GM20431 (cell line): Measurements from ENCODE around the gene YTHDF1.

Experiments
- in situ Hi-C: fragments of 300-500 bp; cut with MseI, MboI; formaldehyde crosslinking; loops from one replicate; pipeline ENCODE4 v1.15.0; 2020; ENCODE audit warnings: low sequenced_read_pairs; ENCODE audit not compliant: unreplicated experiment

Gene YTHDF1

GRCh38 chr20:63214514-63214913 lies 1.4 kb downstream of the YTHDF1 start:
- in situ Hi-C loops, result no loop called here

- in situ Hi-C loops, result no loop called here
Measured at GRCh38 chr20:63212792-63213191, 3.1 kb downstream of the YTHDF1 start.

GRCh38 chr20:63212393-63212730 lies 3.6 kb downstream of the YTHDF1 start:
- in situ Hi-C loops, result no loop called here

- in situ Hi-C loops, result no loop called here
Measured at GRCh38 chr20:63210011-63210605, 5.8 kb downstream of the YTHDF1 start.

GRCh38 chr20:63208346-63208909 lies 7.5 kb downstream of the YTHDF1 start:
- in situ Hi-C loops, result no loop called here

GRCh38 chr20:63206878-63207277 lies 9.1 kb downstream of the YTHDF1 start:
- in situ Hi-C loops, result no loop called here

GRCh38 chr20:63205896-63206295 lies 10.0 kb downstream of the YTHDF1 start:
- in situ Hi-C loops, result no loop called here

GRCh38 chr20:63204362-63204761 lies 11.6 kb downstream of the YTHDF1 start:
- in situ Hi-C loops, result no loop called here

- in situ Hi-C loops, result no loop called here
Measured at GRCh38 chr20:63202811-63203526, 13.0 kb downstream of the YTHDF1 start.

GRCh38 chr20:63202021-63202420 lies 13.9 kb downstream of the YTHDF1 start:
- in situ Hi-C loops, result no loop called here

- in situ Hi-C loops, result no loop called here
Measured at GRCh38 chr20:63198606-63199005, 17.3 kb downstream of the YTHDF1 start.

- in situ Hi-C loops, result no loop called here
Measured at GRCh38 chr20:63196768-63197470, 19.0 kb downstream of the YTHDF1 start.

- in situ Hi-C loops, result no loop called here
Measured at GRCh38 chr20:63194797-63195173, 21.1 kb downstream of the YTHDF1 start.

GRCh38 chr20:63194007-63194796 lies 21.7 kb downstream of the YTHDF1 start:
- in situ Hi-C loops, result no loop called here

GRCh38 chr20:63192721-63193120 lies 23.2 kb downstream of the YTHDF1 start:
- in situ Hi-C loops, result no loop called here

GRCh38 chr20:63191400-63191799 lies 24.5 kb downstream of the YTHDF1 start:
- in situ Hi-C loops, result no loop called here

- in situ Hi-C loops, result no loop called here
Measured at GRCh38 chr20:63190828-63191227, 25.1 kb downstream of the YTHDF1 start.

GRCh38 chr20:63189846-63190559 lies 25.9 kb downstream of the YTHDF1 start:
- in situ Hi-C loops, result no loop called here

- in situ Hi-C loops, result no loop called here
Measured at GRCh38 chr20:63189322-63189642, 26.6 kb downstream of the YTHDF1 start.
